ENCODE measurements around the gene OGDH.
A peak's percentile ranks its signal among the peaks of the same experiment; 100 is the strongest.
"Not testable (repeated sequence)": the region's sequence is repeated elsewhere in the genome, so short reads cannot be mapped to it uniquely, and the experiment has no call there.

Gene OGDH

GRCh38 chr7:44709011-44709915, 102.8 kb downstream of the OGDH start:
- DNase-seq = no peak

GRCh38 chr7:44709945-44710596, 103.6 kb downstream of the OGDH start:
- no peak for DNase-seq

- no peak for DNase-seq
Observed at GRCh38 chr7:44711528-44711927, 105.1 kb downstream of the OGDH start.

- no peak for DNase-seq
Observed at GRCh38 chr7:44712012-44712411, 105.6 kb downstream of the OGDH start.

- DNase-seq = no peak
Observed at GRCh38 chr7:44713141-44713540, 106.7 kb downstream of the OGDH start.

- DNase-seq = no peak
Observed at GRCh38 chr7:44713680-44714335, 107.4 kb downstream of the OGDH start.

- no peak for DNase-seq
Observed at GRCh38 chr7:44716205-44716604, 109.8 kb downstream of the OGDH start.

- DNase-seq = no peak
Observed at GRCh38 chr7:44720301-44720700, 113.9 kb downstream of the OGDH start.

GRCh38 chr7:44724276-44724675, 117.8 kb downstream of the OGDH start:
- DNase-seq = no peak

- not testable (repeated sequence) for DNase-seq
Observed at GRCh38 chr7:44726250-44726649, 119.8 kb downstream of the OGDH start.

- DNase-seq = no peak
Observed at GRCh38 chr7:44727158-44727936, 120.9 kb downstream of the OGDH start.

- DNase-seq = no peak
Observed at GRCh38 chr7:44727937-44728262, 121.5 kb downstream of the OGDH start.

- DNase-seq = no peak
Observed at GRCh38 chr7:44729949-44730590, 123.6 kb downstream of the OGDH start.

GRCh38 chr7:44732971-44733370, 126.5 kb downstream of the OGDH start:
- DNase-seq = not testable (repeated sequence)

GRCh38 chr7:44733708-44734481, 127.5 kb downstream of the OGDH start:
- DNase-seq = no peak

- peak; percentile 38 to 51 for DNase-seq
Observed at GRCh38 chr7:44735403-44736165, 129.2 kb downstream of the OGDH start.

- no peak for DNase-seq
Observed at GRCh38 chr7:44736896-44737295, 130.5 kb downstream of the OGDH start.

- DNase-seq = no peak
Observed at GRCh38 chr7:44738051-44738723, 131.8 kb downstream of the OGDH start.

- no peak for DNase-seq
Observed at GRCh38 chr7:44738876-44739665, 132.6 kb downstream of the OGDH start.
